K562 (cell line): ENCODE data around the gene TMEM203. TPM values are rescaled to one million over a fixed set of nuclear protein-coding genes. Genes with fewer than 3 reads are reported as not detected.

Experiments used
- CREB3L1 ChIP-seq: fragments of 450-650 bp; IDR thresholded peaks from 2 replicates; pipeline ENCODE4 v1.6.1; 2014; ENCODE audit warnings: low read depth, mild to moderate bottlenecking, moderate library complexity, borderline replicate concordance
- DACH1 ChIP-seq: fragments of 450-650 bp; IDR thresholded peaks from 2 replicates; pipeline ENCODE4 v1.6.1; 2018; ENCODE audit not compliant: partially characterized antibody
- DPF2 ChIP-seq: fragments of 450-650 bp; IDR thresholded peaks from 2 replicates; pipeline ENCODE4 v1.6.1; 2016
- HMBOX1 ChIP-seq: sonication (generic); IDR thresholded peaks from 2 replicates; pipeline ENCODE4 v1.6.1; 2016
- IRF2 ChIP-seq: sonication (generic); formaldehyde crosslinking; IDR thresholded peaks from 2 replicates; pipeline ENCODE4 v1.8.1; 2022; ENCODE audit warnings: mild to moderate bottlenecking, missing genetic modification reagents
- KLF10 ChIP-seq: fragments of 250-450 bp; sonication (Bioruptor Pico); IDR thresholded peaks from 2 replicates; pipeline ENCODE4 v1.6.1; 2021; ENCODE audit warnings: matching md5 sums
- MAFG ChIP-seq: fragments of 450-650 bp; conservative IDR thresholded peaks from 2 replicates; pipeline ENCODE4 v1.6.1; 2016; ENCODE audit warnings: missing genetic modification characterization, missing compliant biosample characterization
- MAZ ChIP-seq, 2 experiments: fragments of 450-650 bp in 1 of 2; sonication (generic) in 1 of 2; formaldehyde crosslinking; IDR thresholded peaks in 1 of 2; conservative IDR thresholded peaks in 1 of 2; 2 replicates each; pipeline versions ENCODE4 v1.4.0 to v1.5.0; 2020; ENCODE audit warnings: mild to moderate bottlenecking in 1 of 2, missing genetic modification reagents in 1 of 2
- MTA3 ChIP-seq: fragments of 450-650 bp; formaldehyde crosslinking; IDR thresholded peaks from 2 replicates; pipeline ENCODE4 v1.6.1; 2017; ENCODE audit warnings: mild to moderate bottlenecking, borderline replicate concordance
- NFRKB ChIP-seq: fragments of 450-650 bp; IDR thresholded peaks from 2 replicates; pipeline ENCODE4 v1.6.1; 2016; ENCODE audit warnings: low read depth
- NR2C1 ChIP-seq, 2 experiments: fragments of 450-650 bp; IDR thresholded peaks; 2 replicates each; pipeline ENCODE4 v1.6.1; 2017; ENCODE audit warnings: mild to moderate bottlenecking in 2 of 2, antibody characterized with exemption in 1 of 2, inconsistent platforms in 1 of 2, missing compliant biosample characterization in 1 of 2, missing genetic modification characterization in 1 of 2
- NR2C2 ChIP-seq, 2 experiments: fragments of 200-800 bp in 1 of 2; sonication (Bioruptor generic) in 1 of 2; sonication (generic) in 1 of 2; formaldehyde crosslinking in 1 of 2; IDR thresholded peaks; 2 replicates each; pipeline versions ENCODE4 v1.6.1 to v1.8.0; 2016 to 2022; ENCODE audit warnings: mild to moderate bottlenecking in 1 of 2, missing compliant biosample characterization in 1 of 2, missing genetic modification characterization in 1 of 2, missing genetic modification reagents in 1 of 2
- PCBP1 ChIP-seq: fragments of 200-400 bp; formaldehyde crosslinking; IDR thresholded peaks from 2 replicates; pipeline ENCODE4 v1.6.1; 2018; ENCODE audit warnings: mild to moderate bottlenecking, low read depth, low read length; ENCODE audit not compliant: poor library complexity, severe bottlenecking
- PHB2 ChIP-seq: fragments of 450-650 bp; IDR thresholded peaks from 2 replicates; pipeline ENCODE4 v1.6.1; 2017; ENCODE audit warnings: low read depth
- RBM22 ChIP-seq: fragments of 200-400 bp; formaldehyde crosslinking; IDR thresholded peaks from 2 replicates; pipeline ENCODE4 v1.6.1; 2018; ENCODE audit warnings: low read length, low read depth; ENCODE audit not compliant: poor library complexity, severe bottlenecking
- SLC30A9 ChIP-seq: fragments of 250-450 bp; sonication (Bioruptor Pico); IDR thresholded peaks from 2 replicates; pipeline ENCODE4 v1.8.0; 2022; ENCODE audit warnings: mild to moderate bottlenecking, moderate library complexity
- STAT5A ChIP-seq: IDR thresholded peaks from 2 replicates; pipeline ENCODE4 v1.6.1; 2012; ENCODE audit warnings: low read length, inconsistent platforms, borderline replicate concordance
- TBP ChIP-seq: optimal IDR thresholded peaks from 2 replicates; pipeline ENCODE3; 2011; ENCODE audit warnings: low read depth, low read length, improper control_type of control experiment
- TCF7L2 ChIP-seq: fragments of 150-350 bp; IDR thresholded peaks from 2 replicates; pipeline ENCODE4 v1.6.1; 2016; ENCODE audit warnings: low read depth, mild to moderate bottlenecking, low read length, moderate library complexity
- USF1 ChIP-seq: sonication (generic); formaldehyde crosslinking; IDR thresholded peaks from 2 replicates; pipeline ENCODE4 v1.9.0; 2022; ENCODE audit warnings: mild to moderate bottlenecking, missing genetic modification reagents
- ZBTB12 ChIP-seq: fragments of 250-450 bp; sonication (Bioruptor Pico); IDR thresholded peaks from 2 replicates; pipeline ENCODE4 v1.4.0; 2020
- ZBTB7A ChIP-seq: IDR thresholded peaks from 2 replicates; pipeline ENCODE4 v1.6.1; 2011; ENCODE audit warnings: low read depth, mild to moderate bottlenecking, low read length, moderate library complexity, borderline replicate concordance; ENCODE audit not compliant: control insufficient read depth
- ZNF316 ChIP-seq: fragments of 450-650 bp; IDR thresholded peaks from 2 replicates; pipeline ENCODE4 v1.6.1; 2016
- ZNF354B ChIP-seq: fragments of 250-450 bp; sonication (Bioruptor Pico); IDR thresholded peaks from 2 replicates; pipeline ENCODE4 v1.4.0; 2020
- polyA plus RNA-seq, 8 experiments: library from polyadenylated mRNA; depleted of rRNA in 4 of 8; stranded (reverse) in 5 of 8; unstranded in 3 of 8; fragments of >200 nt; fragmentation: Nextera tagmentation in 2 of 8; fragmentation: Illumina TruSeq in 1 of 8; extraction: Ambion mirVana in 2 of 8; extraction: Trizol in 1 of 8; gene quantifications; 2 replicates each; pipeline versions ENCODE4 v1.2.1 to v1.2.3, GENCODE V29; 2011 to 2014; ENCODE audit warnings: inconsistent platforms in 1 of 8, missing spikeins in 1 of 8
- total RNA-seq, 7 experiments: library from RNA; depleted of rRNA in 6 of 7; stranded (reverse); fragments of >200 nt in 6 of 7; fragmentation: Illumina TruSeq in 2 of 7; extraction: Trizol in 2 of 7; gene quantifications; 2 replicates each; pipeline versions ENCODE4 v1.2.1 to v1.2.3, GENCODE V29; 2011 to 2021; ENCODE audit warnings: low replicate concordance in 1 of 7

The TMEM203 gene
- total and polyA plus RNA-seq, 9 of the 15 experiments (the other 6 are each of a cell fraction or from before 2014, with no cell fraction given) = 8.8 to 59.5 (median 37.6) TPM

- TF ChIP-seq NR2C2 (CRISPR knock-in tag; IDR thresholded peaks at IDR 0.05) = no peak
- TF ChIP-seq NR2C2 (tag; IDR thresholded peaks at IDR 0.05) = peak; percentile 49; the same call in 1 of the 2 replicates
- TF ChIP-seq USF1 (CRISPR knock-in tag) = peak; percentile 69
- no peak for TF ChIP-seq DPF2
- no peak for TF ChIP-seq HMBOX1
- peak; percentile 94; the same call in 1 of the 2 replicates for TF ChIP-seq ZBTB7A
- TF ChIP-seq PHB2 = no peak
- no peak for TF ChIP-seq STAT5A
- no peak for TF ChIP-seq PCBP1
- no peak for TF ChIP-seq TCF7L2
- TF ChIP-seq ZNF354B (CRISPR knock-in tag) = no peak
- peak; percentile 52 to 82; a peak in 3 of 4 replicates for TF ChIP-seq MAZ (CRISPR knock-in tag; conservative IDR thresholded peaks at IDR 0.05 in 1 of 2, IDR thresholded peaks at IDR 0.05 in 1 of 2)
- TF ChIP-seq MTA3 = peak; percentile 96
- no peak for TF ChIP-seq SLC30A9
- TF ChIP-seq ZBTB12 (CRISPR knock-in tag) = no peak
- TF ChIP-seq IRF2 = no peak
- TF ChIP-seq DACH1 = no peak
- no peak for TF ChIP-seq NFRKB
- peak; percentile 51 for TF ChIP-seq RBM22
- no peak for TF ChIP-seq CREB3L1
- TF ChIP-seq KLF10 (CRISPR knock-in tag) = no peak
- TF ChIP-seq NR2C1 (IDR thresholded peaks at IDR 0.05) = no peak
- no peak for TF ChIP-seq NR2C1 (tag; IDR thresholded peaks at IDR 0.05)
- peak; percentile 94 for TF ChIP-seq TBP
- no peak for TF ChIP-seq MAFG
- no peak for TF ChIP-seq ZNF316
Observed at GRCh38 chr9:137200311-137201204, 4.9 kb downstream of the TMEM203 start, which contains the start of gene TPRN (continued).
